Hypothalamus (tissue), 51 donors: ENCODE measurements around the gene CDH13.

Source experiments
- DNase-seq, 51 donors: peaks; one replicate each; lab custom pipeline; 2025; lab: John Stamatoyannopoulos, UW

The CDH13 gene

GRCh38 chr16:82769845-82770244 is 143.1 kb downstream of the CDH13 start:
- peak in 9 of 51 donors; percentile 6 to 34 (median 13) for DNase-seq

DNA sequence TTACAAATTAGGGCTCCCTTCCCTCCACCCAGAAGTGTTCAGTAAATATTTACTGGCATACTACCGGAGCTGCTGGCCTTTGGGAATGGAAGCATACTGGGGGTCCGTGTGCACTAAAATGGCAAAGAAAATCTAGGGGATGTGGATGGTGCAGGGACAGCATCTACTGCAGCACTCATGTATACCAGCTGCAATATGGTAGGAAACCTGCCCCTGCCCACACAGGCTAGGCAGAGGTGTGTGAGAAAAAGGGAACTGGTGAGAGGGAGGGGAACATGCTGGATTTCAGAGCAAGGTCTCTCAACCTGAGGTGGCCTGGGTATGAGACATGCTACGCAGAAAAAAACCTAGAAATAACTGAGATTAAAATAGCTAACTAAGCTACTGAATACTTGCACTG is 145.4 kb downstream of the CDH13 start:
- no peak for DNase-seq

DNA sequence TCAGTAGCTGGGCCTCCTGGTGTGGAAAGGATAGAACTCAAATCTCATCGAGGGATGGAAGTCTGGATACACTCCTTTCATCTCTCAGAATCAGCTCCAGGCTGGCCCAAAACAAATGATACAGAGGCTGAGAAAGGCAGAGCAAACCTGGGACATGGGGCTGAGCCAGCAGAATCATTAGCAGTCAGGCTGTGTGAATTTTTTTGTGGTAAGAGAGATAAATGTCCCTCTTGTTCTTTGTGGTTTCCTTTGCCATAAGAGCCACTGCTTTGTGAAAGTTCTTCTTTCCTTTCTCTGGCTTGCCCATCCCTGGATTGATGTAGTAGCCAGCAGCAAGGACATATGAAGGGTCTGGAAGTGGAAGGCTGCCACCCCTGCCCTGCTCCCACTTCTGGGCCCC is 146.2 kb downstream of the CDH13 start:
- DNase-seq: no peak

DNA sequence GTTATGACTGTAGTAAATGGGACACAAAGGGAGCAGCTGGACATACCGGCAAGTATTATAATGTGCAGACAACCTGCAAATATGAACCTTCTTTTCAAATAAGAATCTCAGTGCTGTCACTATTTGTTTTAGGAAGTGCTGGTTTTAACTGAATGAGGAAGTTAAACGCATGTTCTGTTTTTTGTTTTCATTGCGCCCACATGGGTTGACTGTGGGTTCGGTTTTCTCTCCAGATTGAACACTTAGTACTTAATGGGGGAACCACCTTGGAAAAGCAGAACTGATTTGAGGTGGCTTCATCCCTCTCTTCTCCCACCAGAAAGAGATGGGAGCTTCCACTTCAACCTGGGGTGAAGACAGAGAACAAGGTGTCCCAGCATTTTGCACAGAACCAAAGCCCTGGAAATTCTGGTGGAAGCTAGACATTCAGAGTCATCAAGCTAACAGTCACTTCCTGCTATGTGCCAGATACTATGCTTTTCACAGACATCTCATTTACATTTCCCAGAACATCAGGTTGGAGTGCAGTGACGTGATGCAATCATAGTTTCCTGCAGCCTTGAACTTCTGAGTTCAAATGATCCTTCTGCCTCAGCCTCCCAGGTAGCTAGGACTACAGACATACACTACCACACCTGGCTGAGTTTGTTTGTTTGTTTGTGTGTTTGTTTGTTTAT is 149.8 kb downstream of the CDH13 start:
- DNase-seq: peak in 1 of 51 donors; percentile 12

DNA sequence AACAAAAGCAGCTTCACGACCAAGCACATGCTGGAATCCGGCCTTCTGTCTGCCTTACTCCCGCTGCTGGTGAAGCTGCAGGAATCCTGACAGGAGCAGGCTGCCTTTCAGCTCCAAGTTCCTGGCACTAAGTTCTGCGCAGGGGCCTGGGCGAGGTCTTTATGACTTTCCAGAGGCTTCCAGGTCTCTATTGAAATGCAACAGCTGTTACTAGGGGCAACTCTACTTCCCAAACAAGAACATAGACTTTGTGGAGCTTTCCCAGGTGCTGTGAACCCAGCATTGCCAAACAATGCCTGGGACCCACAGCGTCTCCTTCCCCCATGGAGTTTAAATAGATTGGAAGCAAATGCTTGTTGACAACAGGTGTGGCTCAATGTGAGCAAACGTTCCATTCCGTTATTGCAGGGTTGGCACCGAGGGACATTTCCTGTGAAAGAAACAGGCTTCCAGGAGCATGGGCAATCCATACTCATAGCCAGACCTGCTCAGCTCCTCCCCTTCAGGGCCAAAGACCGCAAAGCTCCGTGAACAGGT is 156.0 kb downstream of the CDH13 start:
- DNase-seq: no peak

DNA sequence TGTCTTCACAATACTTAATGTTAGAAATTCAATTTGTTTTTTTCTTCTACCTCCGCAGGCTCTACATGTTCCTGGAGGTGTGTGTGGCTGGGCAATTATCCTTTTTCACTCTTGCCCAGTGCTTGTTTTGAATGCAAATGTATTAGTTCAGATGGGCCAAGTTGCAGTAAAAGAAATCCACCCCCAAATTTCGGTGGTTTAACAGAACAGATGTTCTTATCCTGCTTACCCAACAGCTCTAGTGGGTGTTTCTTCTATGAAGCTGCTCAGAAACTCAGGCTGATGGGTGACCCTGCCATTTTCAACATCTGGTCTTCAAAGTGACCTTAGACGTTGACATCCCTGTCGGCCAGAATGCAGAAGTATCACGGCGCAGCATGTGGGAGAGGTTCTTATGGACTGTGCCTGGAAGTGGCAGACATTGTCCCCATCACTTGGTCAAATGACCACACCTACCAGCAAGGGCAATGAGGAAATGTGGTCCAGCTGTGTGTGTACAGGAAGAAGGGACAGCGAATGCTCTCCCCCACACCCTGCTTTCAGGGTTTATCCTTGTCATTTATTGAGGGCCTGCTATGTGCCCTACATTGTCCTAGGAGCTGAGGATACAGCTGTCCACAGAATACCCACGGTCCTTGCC is 157.3 kb downstream of the CDH13 start:
- DNase-seq: no peak

DNA sequence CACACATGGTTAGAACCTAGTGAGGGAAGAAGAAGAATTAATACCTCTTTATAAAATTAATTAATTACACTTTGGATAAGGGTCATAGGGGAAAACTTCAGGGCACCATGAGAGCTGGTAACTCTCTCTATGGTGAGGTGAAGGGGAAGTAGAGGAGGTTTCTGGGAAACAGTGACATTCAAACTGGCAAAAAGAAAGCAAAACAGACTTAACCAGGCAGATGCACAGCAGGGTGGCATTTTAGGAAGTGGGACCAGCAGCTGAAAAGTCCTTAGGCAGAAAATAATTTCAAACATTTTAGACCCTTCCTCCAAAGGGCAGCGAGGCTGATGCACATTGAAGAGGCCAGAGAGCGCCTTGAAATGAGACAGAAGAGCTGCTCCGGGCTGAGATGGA is 157.8 kb downstream of the CDH13 start:
- DNase-seq: no peak

DNA sequence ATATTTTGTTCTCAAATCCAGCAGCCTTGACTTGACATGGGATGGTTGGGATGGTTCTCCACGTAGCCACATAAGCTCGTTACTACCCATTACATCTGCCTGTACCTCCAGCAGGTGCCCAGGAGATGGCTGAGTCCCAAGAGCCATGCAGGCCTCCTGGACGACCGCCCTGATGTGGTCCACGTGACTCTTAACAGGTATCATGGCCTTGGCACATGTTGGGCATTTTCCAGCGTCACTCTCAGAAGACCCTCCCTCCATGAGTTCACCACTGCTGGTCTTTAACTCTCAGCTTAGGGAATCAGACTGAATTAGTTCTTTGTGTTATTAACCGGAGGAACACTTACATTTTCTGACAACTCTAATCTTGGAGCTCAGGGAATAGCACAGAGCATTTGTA is 161.5 kb downstream of the CDH13 start:
- no peak for DNase-seq

DNA sequence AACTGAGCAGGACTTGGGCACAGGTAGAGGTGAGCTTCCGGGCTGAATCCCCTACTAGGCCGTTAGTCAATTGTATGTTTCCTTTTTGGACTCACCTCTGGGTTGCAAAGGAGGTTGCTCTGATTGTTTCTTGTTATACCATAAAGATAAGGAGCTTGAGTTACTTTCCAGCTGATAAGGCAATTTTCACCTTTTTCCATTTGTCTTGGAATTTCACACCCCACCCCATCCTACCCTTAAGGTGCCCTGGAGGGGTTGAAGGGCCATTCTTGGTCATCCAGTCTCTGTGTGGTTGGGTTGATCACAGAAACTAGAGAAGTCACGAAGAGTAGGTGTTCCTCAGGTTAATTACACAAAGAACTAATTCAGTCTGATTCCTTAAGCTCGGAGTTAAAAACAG is 162.2 kb downstream of the CDH13 start:
- DNase-seq: no peak

DNA sequence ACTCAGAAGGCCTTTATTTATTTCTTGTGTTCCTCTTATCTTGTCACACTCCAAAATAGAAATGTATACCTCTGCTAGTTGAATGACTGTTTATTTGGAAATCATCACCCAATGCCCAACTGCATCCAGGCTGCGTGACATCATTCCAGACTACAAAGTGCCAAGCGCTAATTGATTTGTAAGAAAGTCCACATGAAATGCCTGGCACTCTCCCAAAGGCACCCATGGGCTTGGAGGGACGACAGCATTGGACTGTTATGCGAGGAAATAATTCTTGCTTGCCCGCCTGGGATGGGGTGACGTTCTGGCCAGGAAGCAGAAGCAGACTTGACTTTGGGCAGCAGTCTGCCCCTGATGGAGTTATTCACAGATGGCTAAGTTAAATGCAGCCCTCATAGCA is 165.9 kb downstream of the CDH13 start:
- DNase-seq: no peak

DNA sequence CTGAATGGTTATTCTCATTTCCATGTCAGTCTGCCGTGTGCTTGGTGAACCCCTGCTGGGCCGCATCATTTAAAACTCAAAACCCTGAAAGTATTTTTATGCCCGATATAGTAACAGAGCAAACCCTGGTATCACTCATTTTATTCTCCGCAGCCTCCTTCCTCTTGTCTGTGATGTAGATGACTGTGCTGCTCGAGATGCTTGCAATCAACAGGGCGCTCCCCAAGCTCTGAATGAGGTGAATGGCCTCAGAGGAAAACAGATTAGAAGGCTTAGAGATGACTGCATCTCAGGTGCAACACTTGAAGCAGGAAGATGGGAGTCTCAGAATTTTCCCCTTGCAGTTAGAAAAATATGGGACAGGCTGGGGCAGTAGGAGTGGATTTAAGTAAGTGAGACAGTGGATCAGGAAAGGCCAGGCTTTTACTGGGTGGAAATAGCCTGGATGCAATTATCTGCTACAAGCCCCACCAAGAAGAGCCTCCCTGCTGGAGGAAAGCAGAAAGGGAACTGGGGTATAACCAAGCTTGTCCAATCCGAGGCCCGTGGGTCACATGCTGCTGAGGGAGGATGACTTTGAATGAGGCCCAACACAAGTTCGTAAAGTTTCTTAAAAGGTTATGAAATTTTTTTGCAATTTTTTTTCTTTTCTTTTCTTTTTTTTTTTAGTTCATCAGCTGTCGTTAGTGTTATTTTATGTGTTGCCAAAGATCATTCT is 166.9 kb downstream of the CDH13 start:
- DNase-seq: no peak

GRCh38 chr16:82796047-82796446 is 169.3 kb downstream of the CDH13 start:
- no peak for DNase-seq

DNA sequence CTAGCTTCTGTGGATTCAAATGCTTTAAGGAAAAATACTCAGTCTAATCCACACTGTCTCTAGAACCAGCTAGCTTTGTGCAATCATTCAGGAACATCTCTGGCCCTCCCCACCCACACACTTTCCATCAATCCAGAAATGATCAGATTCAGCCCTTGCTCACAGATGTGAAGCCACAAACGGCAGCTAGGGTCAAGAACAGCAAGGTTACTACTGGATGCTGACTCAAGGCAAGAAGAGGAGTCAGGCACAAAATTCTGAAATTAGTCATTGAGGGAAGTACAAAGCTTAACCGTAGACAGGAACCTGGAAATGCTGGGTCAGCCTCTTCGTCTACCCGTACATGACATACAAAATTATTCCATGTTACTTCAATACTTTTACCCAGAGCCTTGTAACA is 174.6 kb downstream of the CDH13 start:
- no peak for DNase-seq

DNA sequence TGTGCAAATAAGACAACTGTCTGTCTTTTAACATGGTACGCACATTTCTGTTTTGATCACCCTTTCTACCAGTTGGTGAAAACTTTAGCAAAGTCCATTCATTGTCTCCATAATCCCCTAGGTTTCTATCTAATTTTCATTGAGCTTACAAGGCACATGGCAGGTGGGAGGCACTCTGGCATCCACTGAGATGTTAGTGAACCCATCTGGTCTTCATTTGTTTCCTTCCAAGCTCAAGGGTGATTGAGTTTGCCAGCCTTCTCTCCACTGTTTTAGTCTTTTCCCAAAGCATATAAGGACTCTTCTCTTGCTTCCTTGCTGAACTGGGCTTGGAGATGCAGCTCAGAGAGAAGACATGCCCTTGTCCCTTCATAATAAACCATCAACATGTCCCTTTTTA is 179.1 kb downstream of the CDH13 start:
- DNase-seq: no peak

DNA sequence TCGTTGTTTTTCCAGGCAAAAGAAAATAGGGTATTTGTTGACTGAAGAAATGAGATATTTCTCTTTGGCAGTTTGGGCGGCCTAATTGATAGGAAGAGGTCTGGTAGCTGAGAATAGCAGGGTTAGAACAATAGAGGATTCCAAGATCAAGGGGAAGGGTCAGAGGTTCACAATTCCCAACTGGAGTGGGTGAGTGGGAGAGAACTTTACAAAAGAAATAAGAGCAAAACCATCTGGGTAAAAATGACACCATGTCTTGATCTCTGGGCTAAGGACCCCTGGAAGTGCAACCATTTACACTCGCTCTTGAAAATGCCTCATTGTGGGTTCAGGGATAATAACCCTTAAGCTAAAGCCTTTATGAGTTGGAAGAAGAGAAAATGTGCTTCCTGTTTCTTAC is 180.5 kb downstream of the CDH13 start:
- no peak for DNase-seq

DNA sequence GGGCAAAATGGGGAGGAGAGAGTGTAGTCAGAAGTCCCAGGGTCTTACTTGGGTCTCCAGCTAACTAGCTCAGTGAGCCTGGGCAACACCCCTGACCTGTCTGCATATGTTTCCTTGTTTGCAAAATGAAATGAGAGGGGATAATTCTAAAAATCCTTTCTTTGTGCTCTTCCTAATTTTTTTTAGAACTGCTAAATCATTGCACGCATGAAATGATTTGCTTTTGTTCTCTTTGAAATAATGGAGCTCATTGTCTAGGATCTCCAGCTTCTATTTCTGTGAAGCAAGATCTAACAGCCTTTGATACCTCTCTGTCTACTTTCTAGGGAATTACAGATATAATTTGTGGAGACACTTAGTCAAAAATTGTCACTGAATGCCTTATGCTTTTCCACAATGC is 181.3 kb downstream of the CDH13 start:
- peak in 2 of 51 donors; percentile 10 to 35 for DNase-seq

DNA sequence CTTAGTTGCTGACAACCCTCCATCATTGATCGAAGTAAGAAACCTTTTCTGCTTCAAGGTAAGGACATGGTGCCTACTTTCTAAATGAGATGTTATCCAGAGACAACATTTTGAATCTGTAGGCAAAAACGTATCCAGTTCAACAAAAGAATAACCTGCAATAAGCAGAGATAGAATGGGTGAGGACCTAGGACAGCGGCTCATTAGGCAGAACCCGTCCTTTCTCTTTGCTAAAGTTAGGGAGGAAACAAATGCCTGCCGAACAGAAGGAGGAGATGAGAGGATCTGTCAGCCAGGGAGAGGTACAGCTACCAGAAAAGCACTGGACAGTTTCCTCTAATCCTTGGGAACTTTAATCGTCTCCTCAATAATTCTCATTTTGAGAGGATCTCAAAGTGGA is 183.3 kb downstream of the CDH13 start:
- DNase-seq: no peak

DNA sequence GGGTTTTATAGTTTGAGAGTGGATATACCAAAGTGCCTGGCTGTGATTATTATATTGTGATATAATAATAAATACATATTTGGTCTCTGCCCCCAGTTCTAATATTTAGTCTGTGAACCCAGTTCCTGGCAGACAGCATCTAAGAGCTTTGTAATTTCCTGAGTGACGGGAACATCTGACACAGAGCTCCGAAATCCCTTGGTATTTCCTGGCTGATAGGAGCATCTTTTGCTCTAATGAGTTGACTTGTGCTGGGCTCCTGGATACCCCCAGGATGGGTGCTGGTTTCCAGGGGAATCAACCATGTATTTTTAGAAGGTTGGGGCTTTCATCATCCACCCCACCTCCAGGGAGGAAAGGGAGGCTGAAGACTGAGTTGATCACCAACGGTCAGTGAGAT is 187.3 kb downstream of the CDH13 start:
- DNase-seq: no peak

- DNase-seq: no peak
Observed at GRCh38 chr16:82819286-82819685, 192.5 kb downstream of the CDH13 start.

- DNase-seq: no peak
Observed at GRCh38 chr16:82820855-82821254, 194.1 kb downstream of the CDH13 start.

- no peak for DNase-seq
Observed at GRCh38 chr16:82824408-82824807, 197.6 kb downstream of the CDH13 start.

DNA sequence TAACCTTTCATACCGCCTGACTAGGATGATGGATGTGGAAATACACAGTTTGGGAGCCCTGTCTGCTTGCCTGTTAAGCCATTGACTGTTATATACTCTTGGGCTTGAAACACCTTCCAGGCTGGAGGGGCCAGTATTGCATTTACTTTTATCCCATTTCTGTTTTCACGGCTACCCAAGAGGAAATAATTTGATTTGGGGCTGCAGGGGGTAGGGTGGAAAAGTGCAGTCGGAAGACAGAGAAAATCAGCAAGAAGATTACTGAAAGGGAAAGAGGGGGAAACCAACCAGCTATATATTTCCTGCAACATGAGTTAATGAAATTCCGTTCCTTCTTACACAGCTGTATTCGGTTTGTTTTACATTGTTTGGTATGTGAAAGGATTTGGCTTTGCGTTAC is 202.5 kb downstream of the CDH13 start:
- DNase-seq: no peak
